Measurements from ENCODE around the gene LIMS1.

DNA sequence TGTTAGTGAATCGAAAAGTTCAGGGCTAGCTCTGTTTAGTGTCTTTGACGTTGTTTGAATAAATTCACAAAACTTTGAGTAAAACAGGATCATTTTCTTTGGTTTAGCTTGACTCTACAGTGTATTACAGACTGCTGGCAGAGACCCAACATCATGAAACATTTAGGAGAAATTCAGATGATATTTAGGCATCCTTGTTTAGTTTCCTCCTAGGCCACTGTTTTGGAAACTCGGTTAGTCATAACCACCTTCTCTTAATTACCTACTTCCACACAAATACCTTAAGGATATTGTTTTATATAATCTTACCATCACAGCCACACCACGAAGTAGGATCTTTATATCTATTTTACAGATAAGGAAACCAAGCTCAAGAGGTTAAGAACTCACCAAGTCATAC lies 7.8 kb downstream of the LIMS1 start:
- TF ChIP-seq POLR2AphosphoS5 (IDR thresholded peaks at IDR 0.05; ENCODE audit: low read depth, low read length) = no peak
- TF ChIP-seq, protein P1, sequence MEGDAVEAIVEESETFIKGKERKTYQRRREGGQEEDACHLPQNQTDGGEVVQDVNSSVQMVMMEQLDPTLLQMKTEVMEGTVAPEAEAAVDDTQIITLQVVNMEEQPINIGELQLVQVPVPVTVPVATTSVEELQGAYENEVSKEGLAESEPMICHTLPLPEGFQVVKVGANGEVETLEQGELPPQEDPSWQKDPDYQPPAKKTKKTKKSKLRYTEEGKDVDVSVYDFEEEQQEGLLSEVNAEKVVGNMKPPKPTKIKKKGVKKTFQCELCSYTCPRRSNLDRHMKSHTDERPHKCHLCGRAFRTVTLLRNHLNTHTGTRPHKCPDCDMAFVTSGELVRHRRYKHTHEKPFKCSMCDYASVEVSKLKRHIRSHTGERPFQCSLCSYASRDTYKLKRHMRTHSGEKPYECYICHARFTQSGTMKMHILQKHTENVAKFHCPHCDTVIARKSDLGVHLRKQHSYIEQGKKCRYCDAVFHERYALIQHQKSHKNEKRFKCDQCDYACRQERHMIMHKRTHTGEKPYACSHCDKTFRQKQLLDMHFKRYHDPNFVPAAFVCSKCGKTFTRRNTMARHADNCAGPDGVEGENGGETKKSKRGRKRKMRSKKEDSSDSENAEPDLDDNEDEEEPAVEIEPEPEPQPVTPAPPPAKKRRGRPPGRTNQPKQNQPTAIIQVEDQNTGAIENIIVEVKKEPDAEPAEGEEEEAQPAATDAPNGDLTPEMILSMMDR (IDR thresholded peaks at IDR 0.05 in 2 of 3, conservative IDR thresholded peaks at IDR 0.05 in 1 of 3; ENCODE audit: borderline replicate concordance in 1 of 3, insufficient read depth in 1 of 3, low read depth in 2 of 3, low read length in 2 of 3) = no peak
- TF ChIP-seq, protein P2, sequence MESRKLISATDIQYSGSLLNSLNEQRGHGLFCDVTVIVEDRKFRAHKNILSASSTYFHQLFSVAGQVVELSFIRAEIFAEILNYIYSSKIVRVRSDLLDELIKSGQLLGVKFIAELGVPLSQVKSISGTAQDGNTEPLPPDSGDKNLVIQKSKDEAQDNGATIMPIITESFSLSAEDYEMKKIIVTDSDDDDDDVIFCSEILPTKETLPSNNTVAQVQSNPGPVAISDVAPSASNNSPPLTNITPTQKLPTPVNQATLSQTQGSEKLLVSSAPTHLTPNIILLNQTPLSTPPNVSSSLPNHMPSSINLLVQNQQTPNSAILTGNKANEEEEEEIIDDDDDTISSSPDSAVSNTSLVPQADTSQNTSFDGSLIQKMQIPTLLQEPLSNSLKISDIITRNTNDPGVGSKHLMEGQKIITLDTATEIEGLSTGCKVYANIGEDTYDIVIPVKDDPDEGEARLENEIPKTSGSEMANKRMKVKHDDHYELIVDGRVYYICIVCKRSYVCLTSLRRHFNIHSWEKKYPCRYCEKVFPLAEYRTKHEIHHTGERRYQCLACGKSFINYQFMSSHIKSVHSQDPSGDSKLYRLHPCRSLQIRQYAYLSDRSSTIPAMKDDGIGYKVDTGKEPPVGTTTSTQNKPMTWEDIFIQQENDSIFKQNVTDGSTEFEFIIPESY (IDR thresholded peaks at IDR 0.05; ENCODE audit: extremely low read depth, insufficient replicate concordance, low read length) = no peak
- TF ChIP-seq RAD21 (IDR thresholded peaks at IDR 0.05; ENCODE audit: low read depth) = no peak
- TF ChIP-seq, protein P3, sequence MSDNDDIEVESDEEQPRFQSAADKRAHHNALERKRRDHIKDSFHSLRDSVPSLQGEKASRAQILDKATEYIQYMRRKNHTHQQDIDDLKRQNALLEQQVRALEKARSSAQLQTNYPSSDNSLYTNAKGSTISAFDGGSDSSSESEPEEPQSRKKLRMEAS (IDR thresholded peaks at IDR 0.05) = no peak
- no peak for TF ChIP-seq TCF7L2 (IDR thresholded peaks at IDR 0.05; ENCODE audit: borderline replicate concordance, extremely low read depth, insufficient read depth, insufficient read length)
- no peak for TF ChIP-seq CEBPB (IDR thresholded peaks at IDR 0.05; ENCODE audit: low read depth)
- no peak for TF ChIP-seq POLR2A (IDR thresholded peaks at IDR 0.05; ENCODE audit: borderline replicate concordance, extremely low read depth, insufficient read depth, insufficient read length)
- no peak for TF ChIP-seq REST (IDR thresholded peaks at IDR 0.05; ENCODE audit: low read depth)
- TF ChIP-seq EZH2 (IDR thresholded peaks at IDR 0.05) = no peak
